HG03175 (cell line): ENCODE results near the gene FNBP1.

Experiments
- ATAC-seq: cut with Tn5 transposase; IDR thresholded peaks from one replicate; pipeline ENCODE4 v1.9.1; 2021; ENCODE audit warnings: mild to moderate bottlenecking, moderate library complexity; ENCODE audit not compliant: unreplicated experiment

Gene FNBP1

GRCh38 chr9:129838707-129839259 is 204.2 kb downstream of the FNBP1 start:
- ATAC-seq, result no peak
